GM21447 (cell line): ENCODE measurements around the gene SCLY.

Experiments used
- ATAC-seq: cut with Tn5 transposase; IDR thresholded peaks from one replicate; pipeline ENCODE4 v1.9.1; 2021; ENCODE audit not compliant: unreplicated experiment

Gene SCLY

GRCh38 chr2:238136820-238137537 is 76.2 kb downstream of the SCLY start:
- no peak for ATAC-seq

GRCh38 chr2:238137885-238138284 is 77.1 kb downstream of the SCLY start:
- no peak for ATAC-seq

GRCh38 chr2:238138331-238139195 is 77.8 kb downstream of the SCLY start, which contains the start of gene KLHL30:
KLHL30 (plus strand) TSS chr2:238138668; CDS start chr2:238140755, 2,087 bp downstream.
- no peak for ATAC-seq

GRCh38 chr2:238139196-238140039 is 78.6 kb downstream of the SCLY start:
- ATAC-seq, result no peak

- no peak for ATAC-seq
Measured at GRCh38 chr2:238140040-238140439, 79.2 kb downstream of the SCLY start.

- no peak for ATAC-seq
Measured at GRCh38 chr2:238140721-238141540, 80.1 kb downstream of the SCLY start.

GRCh38 chr2:238141541-238142318 is 80.9 kb downstream of the SCLY start:
- no peak for ATAC-seq

- no peak for ATAC-seq
Measured at GRCh38 chr2:238142382-238143205, 81.8 kb downstream of the SCLY start.

GRCh38 chr2:238143239-238143951 is 82.6 kb downstream of the SCLY start:
- ATAC-seq, result no peak

GRCh38 chr2:238144262-238144661 is 83.5 kb downstream of the SCLY start:
- no peak for ATAC-seq

- ATAC-seq, result no peak
Measured at GRCh38 chr2:238145046-238145445, 84.2 kb downstream of the SCLY start.

GRCh38 chr2:238145851-238146250 is 85.0 kb downstream of the SCLY start:
- ATAC-seq, result no peak

GRCh38 chr2:238146884-238147544 is 86.2 kb downstream of the SCLY start:
- no peak for ATAC-seq

GRCh38 chr2:238148981-238149380 is 88.2 kb downstream of the SCLY start:
- ATAC-seq, result no peak
